Measurements from ENCODE around the gene DPF3.

DPF3 gene

GRCh38 chr14:72708708-72709475 lies 185.0 kb downstream of the DPF3 start:
- DNase-seq: no peak

- DNase-seq: no peak
Measured at GRCh38 chr14:72708222-72708621, 185.7 kb downstream of the DPF3 start.

GRCh38 chr14:72706485-72706884 lies 187.4 kb downstream of the DPF3 start:
- DNase-seq: no peak

- no peak for DNase-seq
Measured at GRCh38 chr14:72704502-72704901, 189.4 kb downstream of the DPF3 start.

- DNase-seq: no peak
Measured at GRCh38 chr14:72701605-72702004, 192.3 kb downstream of the DPF3 start.

- no peak for DNase-seq
Measured at GRCh38 chr14:72701237-72701565, 192.7 kb downstream of the DPF3 start.

- DNase-seq: no peak
Measured at GRCh38 chr14:72700338-72701236, 193.3 kb downstream of the DPF3 start.

- no peak for DNase-seq
Measured at GRCh38 chr14:72699852-72700257, 194.0 kb downstream of the DPF3 start.

GRCh38 chr14:72699443-72699842 lies 194.5 kb downstream of the DPF3 start:
- no peak for DNase-seq

- no peak for DNase-seq
Measured at GRCh38 chr14:72692696-72693095, 201.2 kb downstream of the DPF3 start.

GRCh38 chr14:72690324-72690723 lies 203.6 kb downstream of the DPF3 start:
- no peak for DNase-seq

GRCh38 chr14:72688990-72689671 lies 204.8 kb downstream of the DPF3 start:
- no peak for DNase-seq

- no peak for DNase-seq
Measured at GRCh38 chr14:72686832-72687231, 207.1 kb downstream of the DPF3 start.

- DNase-seq: no peak
Measured at GRCh38 chr14:72686101-72686500, 207.8 kb downstream of the DPF3 start.

GRCh38 chr14:72685456-72685855 lies 208.4 kb downstream of the DPF3 start:
- no peak for DNase-seq

- DNase-seq: no peak
Measured at GRCh38 chr14:72683787-72684186, 210.1 kb downstream of the DPF3 start.

- no peak for DNase-seq
Measured at GRCh38 chr14:72682188-72682587, 211.7 kb downstream of the DPF3 start.

- no peak for DNase-seq
Measured at GRCh38 chr14:72680853-72681640, 212.9 kb downstream of the DPF3 start.

GRCh38 chr14:72679536-72680151 lies 214.3 kb downstream of the DPF3 start:
- DNase-seq: no peak

GRCh38 chr14:72679141-72679535 lies 214.8 kb downstream of the DPF3 start:
- no peak for DNase-seq

- DNase-seq: no peak
Measured at GRCh38 chr14:72678356-72678755, 215.5 kb downstream of the DPF3 start.

GRCh38 chr14:72677664-72678063 lies 216.2 kb downstream of the DPF3 start:
- no peak for DNase-seq

Measured in CD4-positive, alpha-beta T cell treated with Interleukin-12 subunit alpha and Interleukin-12 subunit beta, for 1 hour (primary cell).